H1 (cell line): ENCODE results near the gene GRAMD1B. TPM values are rescaled to one million over a fixed set of nuclear protein-coding genes. Genes with fewer than 3 reads are reported as not detected.

Source experiments
- CTCF ChIA-PET: fragments of 300-600 bp; sonication (Branson Sonifier 250); formaldehyde crosslinking; loops from one replicate; lab custom pipeline; 2021; ENCODE audit not compliant: partially characterized antibody; lab: Charles Lee
- POLR2A ChIA-PET: fragments of 300-600 bp; sonication (Branson Sonifier 250); formaldehyde crosslinking; loops from one replicate; lab custom pipeline; 2021; ENCODE audit warnings: inconsistent platforms; ENCODE audit not compliant: partially characterized antibody; lab: Charles Lee
- DNase-seq, 2 experiments: peaks; one replicate each; pipeline versions ENCODE4 v3.0.0 to v3.0.0-alpha.2; 2010 to 2022; ENCODE audit warnings: low spot score in 2 of 2, low read depth in 1 of 2, mixed read lengths in 1 of 2
- FAIRE-seq: peaks from 2 replicates; lab custom pipeline; 2011; peaks lifted over from hg19 to GRCh38; lab: Jason Lieb, UNC
- H2AFZ ChIP-seq: 2 replicates; pipeline ENCODE4 v1.8.1; 2012; ENCODE audit warnings: low read length, inconsistent platforms
- H2AK5ac ChIP-seq: 2 replicates; pipeline ENCODE4 v1.6.1; 2013; ENCODE audit warnings: low read depth, low read length
- H2BK120ac ChIP-seq: replicated peaks from 2 replicates; pipeline ENCODE3; 2013; ENCODE audit warnings: low read depth, low read length, inconsistent platforms
- H2BK12ac ChIP-seq: 2 replicates; pipeline ENCODE4 v1.6.1; 2013; ENCODE audit warnings: low read depth, low read length
- H2BK15ac ChIP-seq: 2 replicates; pipeline ENCODE4 v1.6.1; 2013; ENCODE audit warnings: low read length
- H2BK20ac ChIP-seq: 2 replicates; pipeline ENCODE4 v1.6.1; 2013; ENCODE audit warnings: low read length
- H2BK5ac ChIP-seq: 2 replicates; pipeline ENCODE4 v1.6.1; 2013; ENCODE audit warnings: low read depth, low read length
- H3K14ac ChIP-seq: 2 replicates; pipeline ENCODE4 v1.6.1; 2013; ENCODE audit warnings: inconsistent platforms; ENCODE audit not compliant: insufficient read length
- H3K18ac ChIP-seq: 2 replicates; pipeline ENCODE4 v1.6.1; 2013; ENCODE audit warnings: low read length; ENCODE audit errors: extremely low read depth
- H3K23ac ChIP-seq: 2 replicates; pipeline ENCODE4 v1.6.1; 2013; ENCODE audit warnings: inconsistent platforms; ENCODE audit not compliant: insufficient read length
- H3K23me2 ChIP-seq: 2 replicates; pipeline ENCODE4 v1.6.1; 2013; ENCODE audit warnings: low read depth, low read length
- H3K27ac ChIP-seq: 2 replicates; pipeline ENCODE4 v1.6.1; 2011; ENCODE audit warnings: low read depth, low read length, inconsistent platforms
- H3K27me3 ChIP-seq, 4 experiments: replicated peaks in 1 of 4; 1 replicate in 1 of 4; 2 replicates in 3 of 4; pipeline versions ENCODE4 v1.6.1 to v1.8.1; 2011 to 2013; ENCODE audit warnings: low read length in 3 of 4, mild to moderate bottlenecking in 3 of 4, inconsistent platforms in 2 of 4, mixed read lengths in 2 of 4, moderate library complexity in 1 of 4; ENCODE audit not compliant: control insufficient read depth in 3 of 4, insufficient read depth in 3 of 4; ENCODE audit errors: extremely low read depth in 1 of 4
- H3K36me3 ChIP-seq, 4 experiments: 2 replicates each; pipeline versions ENCODE4 v1.6.1 to v1.8.1; 2011 to 2013; ENCODE audit warnings: mild to moderate bottlenecking in 4 of 4, low read length in 3 of 4, moderate library complexity in 2 of 4, control low read depth in 1 of 4, inconsistent platforms in 1 of 4; ENCODE audit not compliant: insufficient read depth in 4 of 4, control insufficient read depth in 2 of 4
- H3K4ac ChIP-seq: replicated peaks from 2 replicates; pipeline ENCODE3; 2013; ENCODE audit warnings: low read length, low read depth, mixed read lengths, inconsistent platforms; ENCODE audit not compliant: insufficient read length
- H3K4me1 ChIP-seq, 4 experiments: replicated peaks in 1 of 4; 1 replicate in 1 of 4; 2 replicates in 3 of 4; pipeline versions ENCODE4 v1.6.1 to v1.8.1; 2011 to 2013; ENCODE audit warnings: low read length in 3 of 4, inconsistent platforms in 2 of 4, mixed read lengths in 1 of 4; ENCODE audit not compliant: insufficient read depth in 4 of 4, control insufficient read depth in 3 of 4
- H3K4me2 ChIP-seq, 2 experiments: 2 replicates each; pipeline versions ENCODE4 v1.6.1 to v1.8.1; 2011 to 2013; ENCODE audit warnings: low read depth in 2 of 2, low read length in 2 of 2, control low read depth in 1 of 2, inconsistent platforms in 1 of 2, mild to moderate bottlenecking in 1 of 2; ENCODE audit not compliant: insufficient read depth in 1 of 2
- H3K4me3 ChIP-seq, 4 experiments: fragments of 200-600, 300-600 bp in 1 of 4; sonication (generic), shearing (Covaris generic), sonication (Bioruptor Twin) in 1 of 4; 2 replicates each; pipeline versions ENCODE4 v1.5.1 to v1.8.1; 2011 to 2016; ENCODE audit warnings: low read length in 4 of 4, low read depth in 3 of 4, control low read depth in 2 of 4, inconsistent platforms in 2 of 4, mild to moderate bottlenecking in 2 of 4, mixed read lengths in 1 of 4, moderate library complexity in 1 of 4; ENCODE audit not compliant: insufficient read depth in 2 of 4; ENCODE audit errors: extremely low read depth in 1 of 4
- H3K56ac ChIP-seq: replicated peaks from 2 replicates; pipeline ENCODE3; 2013; ENCODE audit warnings: low read depth, mild to moderate bottlenecking, mixed read lengths, low read length, inconsistent platforms; ENCODE audit not compliant: insufficient read length
- H3K79me1 ChIP-seq: 2 replicates; pipeline ENCODE4 v1.6.1; 2013; ENCODE audit warnings: low read depth, low read length, control low read depth
- H3K79me2 ChIP-seq, 2 experiments: 2 replicates each; pipeline versions ENCODE4 v1.6.1 to v1.8.1; 2012 to 2013; ENCODE audit warnings: low read length in 2 of 2, mild to moderate bottlenecking in 2 of 2, inconsistent platforms in 1 of 2; ENCODE audit not compliant: insufficient read depth in 2 of 2, control insufficient read depth in 1 of 2
- H3K9ac ChIP-seq, 4 experiments: replicated peaks in 1 of 4; 1 replicate in 1 of 4; 2 replicates in 3 of 4; pipeline versions ENCODE4 v1.6.1 to v1.8.1; 2011 to 2013; ENCODE audit warnings: low read depth in 3 of 4, low read length in 3 of 4, control low read depth in 2 of 4, mild to moderate bottlenecking in 2 of 4, moderate library complexity in 2 of 4, inconsistent platforms in 1 of 4; ENCODE audit errors: extremely low read depth in 1 of 4
- H3K9me3 ChIP-seq, 2 experiments: 2 replicates each; pipeline versions ENCODE4 v1.6.1 to v1.8.1; 2012 to 2013; ENCODE audit warnings: mild to moderate bottlenecking in 2 of 2, moderate library complexity in 2 of 2, control low read depth in 1 of 2, inconsistent platforms in 1 of 2, low read depth in 1 of 2, low read length in 1 of 2, mixed read lengths in 1 of 2; ENCODE audit not compliant: insufficient read depth in 2 of 2
- H4K20me1 ChIP-seq, 2 experiments: replicated peaks in 1 of 2; 2 replicates each; pipeline versions ENCODE3 to v1.8.1; 2011 to 2013; ENCODE audit warnings: inconsistent platforms in 2 of 2, low read length in 2 of 2, mild to moderate bottlenecking in 1 of 2; ENCODE audit not compliant: insufficient read depth in 2 of 2, control insufficient read depth in 1 of 2
- H4K5ac ChIP-seq: 2 replicates; pipeline ENCODE4 v1.6.1; 2013; ENCODE audit warnings: low read length, low read depth, mixed read lengths, inconsistent platforms; ENCODE audit not compliant: insufficient read length
- H4K8ac ChIP-seq: 2 replicates; pipeline ENCODE4 v1.8.0; 2013; ENCODE audit warnings: mild to moderate bottlenecking, moderate library complexity, low read length, inconsistent platforms; ENCODE audit not compliant: insufficient read depth; ENCODE audit errors: extremely low read depth
- H4K91ac ChIP-seq: replicated peaks from 2 replicates; pipeline ENCODE3; 2013; ENCODE audit warnings: low read length, mixed read lengths, inconsistent platforms; ENCODE audit not compliant: insufficient read length
- ASH2L ChIP-seq: fragments of 200-600, 300-600 bp; sonication (generic); IDR thresholded peaks from one replicate; pipeline ENCODE4 v1.7.1; 2017; ENCODE audit warnings: low read length
- WGBS, 2 experiments: shearing (Covaris generic) in 1 of 2; methylation state at CpG; one replicate each; pipeline versions ENCODE4 v1.1.6 to v1.1.7; 2013 to 2015; ENCODE audit warnings: low lambda C conversion rate in 2 of 2, mixed read lengths in 2 of 2, inconsistent platforms in 1 of 2, low coverage in 1 of 2, missing lambda C conversion rate in 1 of 2; ENCODE audit not compliant: insufficient replicate concordance in 2 of 2, insufficient coverage in 1 of 2, insufficient read length in 1 of 2; ENCODE audit errors: extremely low coverage in 1 of 2, missing lambda C conversion rate in 1 of 2; 5-methylcytosine and 5-hydroxymethylcytosine counted together
- polyA plus RNA-seq, 7 experiments: library from polyadenylated mRNA; depleted of rRNA in 3 of 7; stranded (reverse) in 5 of 7; unstranded in 2 of 7; fragments of >200 nt in 5 of 7; fragments of 200-250 nt in 2 of 7; gene quantifications; 1 replicate in 5 of 7; 2 replicates in 1 of 7; 4 replicates in 1 of 7; pipeline versions ENCODE4 v1.2.1 to v1.2.3, GENCODE V29; 2011 to 2013; ENCODE audit warnings: missing spikeins in 2 of 7, mixed read lengths in 2 of 7
- total RNA-seq: library from RNA; stranded (reverse); fragmentation: NEBNext Ultra II Directional; extraction: Animal tissue kit (Norgen Biotek cat#: 25700); gene quantifications from 2 replicates; pipeline ENCODE4 v1.2.1, GENCODE V29; 2021

GRAMD1B gene
- total and polyA plus RNA-seq, 2 of the 8 experiments (the other 6 are each of a cell fraction or from before 2014, with no cell fraction given): 10.1 to 21.2 TPM

DNA sequence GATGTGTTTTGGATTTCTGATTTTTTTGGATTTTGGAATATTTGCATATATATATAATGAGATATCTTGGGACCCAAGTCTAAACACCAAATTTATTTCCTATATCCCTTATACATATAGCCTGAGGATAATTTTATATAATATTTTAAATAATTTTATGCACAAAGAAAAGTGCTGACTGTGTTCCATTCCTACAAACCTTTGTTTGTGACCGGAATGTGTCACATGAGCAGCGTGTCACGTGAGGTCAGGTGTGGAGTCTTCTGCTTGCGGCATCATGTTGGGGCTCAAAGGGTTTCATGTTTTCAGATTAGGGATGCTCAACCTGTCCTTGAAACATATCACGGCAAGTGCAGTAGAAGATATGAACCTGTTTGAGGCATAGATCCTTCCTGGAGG is 158.8 kb downstream of the GRAMD1B start:
- no peak for TF ChIP-seq ASH2L
- TF ChIP-seq, all 59 proteins: peak for 0
- no peak overlapping the region for H3K18ac ChIP-seq

More for the DNA sequence above, 158.8 kb downstream of the GRAMD1B start:
- no peaks in the 10 kb centered on the region for H3K9me3 ChIP-seq
- FAIRE-seq (no peak), DNase-seq (no peak)
- no peaks in the 10 kb centered on the region for H3K27me3 ChIP-seq
- H3K79me1 ChIP-seq: no peaks in the 10 kb centered on the region; the same call in none of the 2 replicates
- no peak overlapping the region for H3K14ac ChIP-seq
- H2AK5ac ChIP-seq: no peak overlapping the region
- no peak overlapping the region for H3K56ac ChIP-seq
- no peaks in the 10 kb centered on the region; a peak in 2 of 8 replicates for H3K36me3 ChIP-seq
- H4K5ac ChIP-seq: no peak overlapping the region
- H3K4me2 ChIP-seq: no peak overlapping the region
- CTCF ChIA-PET: interaction anchor here (1.8 to 1.9 kb wide), 3 partner anchors 9 to 119 kb away, joined by 5 to 7 read pairs (median 6); no protein-coding TSS in a partner anchor
- H2BK15ac ChIP-seq: no peak overlapping the region
- H3K4me1 ChIP-seq: peaks cover 0 to 4% (median 0%) of the 10 kb centered on the region in 4 experiments; a peak in 2 of 7 replicates
- no peak overlapping the region for H2BK20ac ChIP-seq
- POLR2A ChIA-PET: no interaction called here
- H3K79me2 ChIP-seq: no peaks in the 10 kb centered on the region
- no peaks in the 10 kb centered on the region for H4K20me1 ChIP-seq
- H3K4me3 ChIP-seq: no peak overlapping the region
- no peak overlapping the region for H3K23ac ChIP-seq
- H2BK120ac ChIP-seq: no peak overlapping the region
- no peak overlapping the region for H2BK12ac ChIP-seq
- H3K27ac ChIP-seq: no peak overlapping the region
- H4K8ac ChIP-seq: no peak overlapping the region
- H4K91ac ChIP-seq: no peak overlapping the region
- no peak overlapping the region for H3K4ac ChIP-seq
- 96% methylated on average over 5 of the region's 5 CpGs; no CpG with 5 or more reads in 1 of the 2 experiments for WGBS, 2 experiments
- no peaks in the 10 kb centered on the region; the same call in 1 of the 2 replicates for H3K23me2 ChIP-seq
- no peak overlapping the region for H2BK5ac ChIP-seq
- H2AFZ ChIP-seq: no peak overlapping the region
- H3K9ac ChIP-seq: no peak overlapping the region
